IMR-90 (cell line): ENCODE results near the gene ABTB1. TPM values are rescaled to one million over a fixed set of nuclear protein-coding genes. Genes with fewer than 3 reads are reported as not detected.

Experiments used
- ATAC-seq: fragments of 200-7000 bp; cut with Tn5 transposase; 2 replicates; pipeline ENCODE4 v1.9.1; 2020; ENCODE audit warnings: low read depth, mild to moderate bottlenecking, moderate library complexity
- BruUV-seq: library from RNA; stranded (reverse); fragments of 400-500 nt; replicated peaks from 2 replicates; lab custom pipeline; 2021; lab: Mats Ljungman, UMichigan
- CTCF ChIA-PET: fragments of 300-600 bp; formaldehyde crosslinking; extraction: SDS; loops from one replicate; lab custom pipeline; 2021; ENCODE audit warnings: antibody characterized with exemption; lab: Yijun Ruan, JAX
- POLR2A ChIA-PET: fragments of 300-600 bp; sonication (Branson Sonifier 250); formaldehyde crosslinking; loops from one replicate; lab custom pipeline; 2022; ENCODE audit warnings: antibody characterized with exemption; ENCODE audit not compliant: unreplicated experiment; lab: Charles Lee
- DNase-seq: peaks from one replicate; pipeline ENCODE4 v3.0.0; 2013
- H2AFZ ChIP-seq: replicated peaks from 2 replicates; pipeline ENCODE3; 2013; ENCODE audit warnings: low read length, mild to moderate bottlenecking; ENCODE audit not compliant: poor library complexity
- H2AK5ac ChIP-seq: 2 replicates; pipeline ENCODE4 v1.6.1; 2013; ENCODE audit warnings: low read depth, low read length, inconsistent platforms
- H2AK9ac ChIP-seq: replicated peaks from 2 replicates; pipeline ENCODE3; 2013; ENCODE audit warnings: mild to moderate bottlenecking, low read depth, low read length, moderate library complexity; ENCODE audit not compliant: poor library complexity
- H2BK120ac ChIP-seq: 2 replicates; pipeline ENCODE4 v1.6.1; 2013; ENCODE audit warnings: low read depth, low read length, inconsistent platforms
- H2BK15ac ChIP-seq: 3 replicates; pipeline ENCODE4 v1.6.1; 2013; ENCODE audit warnings: low read depth, low read length, inconsistent platforms
- H2BK20ac ChIP-seq: 2 replicates; pipeline ENCODE4 v1.6.1; 2013; ENCODE audit warnings: low read depth, mild to moderate bottlenecking, inconsistent platforms, low read length, moderate library complexity
- H2BK5ac ChIP-seq: 2 replicates; pipeline ENCODE4 v1.6.1; 2013; ENCODE audit warnings: mild to moderate bottlenecking, low read depth, low read length, inconsistent platforms; ENCODE audit not compliant: poor library complexity, severe bottlenecking
- H3K14ac ChIP-seq: replicated peaks from 2 replicates; pipeline ENCODE4 v1.6.1; 2013; ENCODE audit warnings: low read depth, low read length, inconsistent platforms
- H3K18ac ChIP-seq: 2 replicates; pipeline ENCODE4 v1.6.1; 2013; ENCODE audit warnings: low read depth, low read length, control low read depth
- H3K23ac ChIP-seq: 2 replicates; pipeline ENCODE4 v1.6.1; 2013; ENCODE audit warnings: low read depth, low read length, inconsistent platforms
- H3K27ac ChIP-seq: 2 replicates; pipeline ENCODE4 v1.5.1; 2013; ENCODE audit warnings: mild to moderate bottlenecking, control low read depth, low read length; ENCODE audit not compliant: insufficient read depth
- H3K27me3 ChIP-seq: 2 replicates; pipeline ENCODE4 v1.6.1; 2013; ENCODE audit warnings: low read length; ENCODE audit not compliant: control insufficient read depth, insufficient read depth
- H3K36me3 ChIP-seq: 2 replicates; pipeline ENCODE4 v1.6.1; 2013; ENCODE audit warnings: low read length, mixed read lengths; ENCODE audit not compliant: control insufficient read depth, insufficient read depth
- H3K4ac ChIP-seq: 2 replicates; pipeline ENCODE4 v1.6.1; 2013; ENCODE audit warnings: low read depth, low read length, inconsistent platforms
- H3K4me1 ChIP-seq: 2 replicates; pipeline ENCODE4 v1.6.1; 2013; ENCODE audit warnings: low read length, mixed read lengths; ENCODE audit not compliant: control insufficient read depth, insufficient read depth
- H3K4me2 ChIP-seq: 2 replicates; pipeline ENCODE4 v1.6.1; 2013; ENCODE audit warnings: low read depth, mild to moderate bottlenecking, control low read depth, low read length, moderate library complexity
- H3K4me3 ChIP-seq: 2 replicates; pipeline ENCODE4 v1.5.1; 2013; ENCODE audit warnings: low read depth, mild to moderate bottlenecking, control low read depth, low read length, moderate library complexity; ENCODE audit not compliant: insufficient read depth
- H3K56ac ChIP-seq: 2 replicates; pipeline ENCODE4 v1.6.1; 2013; ENCODE audit warnings: low read length, inconsistent platforms; ENCODE audit not compliant: insufficient read depth; ENCODE audit errors: extremely low read depth
- H3K79me1 ChIP-seq, 2 experiments: 2 replicates each; pipeline ENCODE4 v1.6.1; 2013; ENCODE audit warnings: low read length in 2 of 2, inconsistent platforms in 1 of 2, low read depth in 1 of 2
- H3K9ac ChIP-seq: 2 replicates; pipeline ENCODE4 v1.6.1; 2013; ENCODE audit warnings: low read depth, low read length, control low read depth
- H3K9me1 ChIP-seq: 2 replicates; pipeline ENCODE4 v1.6.1; 2013; ENCODE audit warnings: low read length, inconsistent platforms; ENCODE audit not compliant: insufficient read depth
- H3K9me3 ChIP-seq: 2 replicates; pipeline ENCODE4 v1.6.1; 2013; ENCODE audit warnings: low read length; ENCODE audit not compliant: control insufficient read depth, insufficient read depth
- H4K20me1 ChIP-seq: 2 replicates; pipeline ENCODE4 v1.6.1; 2013; ENCODE audit warnings: low read length, inconsistent platforms; ENCODE audit not compliant: insufficient read depth
- H4K5ac ChIP-seq: 2 replicates; pipeline ENCODE4 v1.6.1; 2013; ENCODE audit warnings: mild to moderate bottlenecking, low read depth, low read length, control low read depth
- H4K8ac ChIP-seq, 2 experiments: 2 replicates each; pipeline ENCODE4 v1.6.1; 2013; ENCODE audit warnings: low read depth in 2 of 2, low read length in 2 of 2, control low read depth in 1 of 2, inconsistent platforms in 1 of 2
- H4K91ac ChIP-seq: 2 replicates; pipeline ENCODE4 v1.6.1; 2013; ENCODE audit warnings: low read depth, low read length, inconsistent platforms; ENCODE audit not compliant: insufficient read depth
- BHLHE40 ChIP-seq: fragments of 150-350 bp; IDR thresholded peaks from 2 replicates; pipeline ENCODE4 v1.6.1; 2016; ENCODE audit warnings: mild to moderate bottlenecking, low read depth, low read length
- CHD1 ChIP-seq: IDR thresholded peaks from 2 replicates; pipeline ENCODE4 v1.6.1; 2012; ENCODE audit warnings: low read depth, low read length, improper control_type of control experiment
- CTCF ChIP-seq: conservative IDR thresholded peaks from 2 replicates; pipeline ENCODE4 v1.5.1; 2012; ENCODE audit warnings: mild to moderate bottlenecking, low read depth, low read length, improper control_type of control experiment
- FOS ChIP-seq: fragments of 150-350 bp; IDR thresholded peaks from 2 replicates; pipeline ENCODE4 v1.6.1; 2016; ENCODE audit warnings: low read depth, low read length
- MAFK ChIP-seq: IDR thresholded peaks from 2 replicates; pipeline ENCODE4 v1.6.1; 2012; ENCODE audit warnings: low read depth, low read length, improper control_type of control experiment
- MAZ ChIP-seq: IDR thresholded peaks from 2 replicates; pipeline ENCODE4 v1.6.1; 2012; ENCODE audit warnings: low read depth, mild to moderate bottlenecking, low read length, improper control_type of control experiment, moderate library complexity, borderline replicate concordance
- MXI1 ChIP-seq: IDR thresholded peaks from 2 replicates; pipeline ENCODE4 v1.6.1; 2012; ENCODE audit warnings: low read depth, mild to moderate bottlenecking, low read length, moderate library complexity, borderline replicate concordance
- NFE2L2 ChIP-seq: fragments of 150-350 bp; IDR thresholded peaks from 2 replicates; pipeline ENCODE4 v1.6.1; 2016; ENCODE audit warnings: low read depth, mild to moderate bottlenecking, low read length
- POLR2A ChIP-seq: IDR thresholded peaks from 2 replicates; pipeline ENCODE4 v1.6.1; 2012; ENCODE audit warnings: mild to moderate bottlenecking, low read depth, low read length
- RAD21 ChIP-seq: IDR thresholded peaks from 2 replicates; pipeline ENCODE4 v1.6.1; 2012; ENCODE audit warnings: low read length, improper control_type of control experiment
- RCOR1 ChIP-seq: IDR thresholded peaks from 2 replicates; pipeline ENCODE4 v1.6.1; 2012; ENCODE audit warnings: mild to moderate bottlenecking, low read length, improper control_type of control experiment; ENCODE audit not compliant: insufficient replicate concordance
- RFX5 ChIP-seq: IDR thresholded peaks from 2 replicates; pipeline ENCODE4 v1.8.0; 2012; ENCODE audit warnings: low read depth, mild to moderate bottlenecking, low read length, moderate library complexity
- SMC3 ChIP-seq: fragments of 150-350 bp; IDR thresholded peaks from 2 replicates; pipeline ENCODE4 v1.6.1; 2016; ENCODE audit warnings: low read depth, mild to moderate bottlenecking, antibody characterized with exemption, low read length, moderate library complexity
- WGBS, 2 experiments: methylation state at CpG; one replicate each; pipeline versions ENCODE4 v1.1.5 to v1.1.7; 2013; ENCODE audit warnings: missing lambda C conversion rate in 2 of 2; ENCODE audit not compliant: insufficient read length in 1 of 2; ENCODE audit errors: extremely low coverage in 2 of 2; 5-methylcytosine and 5-hydroxymethylcytosine counted together
- dilution Hi-C: fragments of 300-500 bp; cut with HindIII; formaldehyde crosslinking; loops from one replicate; pipeline ENCODE4 v1.14.3; 2018; ENCODE audit warnings: low sequenced_read_pairs; ENCODE audit not compliant: unreplicated experiment
- in situ Hi-C: fragments of 300-500 bp; cut with MboI; formaldehyde crosslinking; loops from 3 replicates; pipeline ENCODE4 v1.14.3; 2019; ENCODE audit warnings: low sequenced_read_pairs, inconsistent platforms, mixed read lengths
- intact Hi-C: fragments of 100-400 bp; cut with micrococcal nuclease; formaldehyde crosslinking; loops from 2 replicates; pipeline ENCODE4 v1.10.0; 2022
- polyA plus RNA-seq, 3 experiments: library from polyadenylated mRNA; depleted of rRNA; stranded (reverse); fragments of >200 nt; gene quantifications; 2 replicates each; pipeline ENCODE4 v1.2.3, GENCODE V29; 2012; ENCODE audit warnings: low replicate concordance in 1 of 3
- total RNA-seq: library from RNA; depleted of rRNA; stranded (reverse); fragments of >200 nt; gene quantifications from 2 replicates; pipeline ENCODE4 v1.2.3, GENCODE V29; 2012
- TF ChIP-seq, protein P1 (sequence below): fragments of 150-350 bp; IDR thresholded peaks from 2 replicates; pipeline ENCODE4 v1.6.1; 2016; ENCODE audit warnings: low read depth, mild to moderate bottlenecking, low read length, moderate library complexity, borderline replicate concordance

ABTB1 gene
- total and polyA plus RNA-seq, 2 of the 4 experiments (the other 2 are of a cell fraction) = 3.2 to 23.0 TPM

DNA sequence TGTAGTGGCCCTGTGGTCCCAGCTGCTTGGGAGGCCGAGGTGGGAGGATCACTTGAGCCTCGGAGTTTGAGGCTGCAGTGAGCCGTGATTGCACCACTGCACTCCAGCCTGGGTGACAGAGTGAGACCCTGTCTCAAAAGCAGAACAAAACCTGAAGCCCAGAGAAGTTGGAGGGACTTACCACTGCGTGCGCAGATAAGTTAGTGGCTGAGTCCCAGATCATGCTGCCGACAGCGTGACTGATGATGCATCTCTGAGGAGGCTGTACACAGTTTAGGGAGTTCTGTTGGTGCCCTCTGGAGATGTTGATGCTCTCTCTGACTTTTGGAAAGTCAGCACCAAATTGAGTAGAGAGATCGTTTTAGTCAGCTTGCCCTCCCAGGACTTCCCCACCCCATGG lies 15.8 kb upstream of the ABTB1 start:
- H3K56ac ChIP-seq = no peak overlapping the region
- no peak overlapping the region for H3K4me2 ChIP-seq
- H4K91ac ChIP-seq = no peak overlapping the region; the same call in 1 of the 2 replicates
- peaks cover 10% of the 10 kb centered on the region for H3K4me1 ChIP-seq
- ChIA-PET POLR2A (no interaction called here), CTCF (interaction anchor here (0.7 kb wide), 1 partner anchor 111 kb away, joined by 3 read pairs; no protein-coding TSS in a partner anchor)
- H3K4ac ChIP-seq = no peak overlapping the region
- no peak overlapping the region for H4K5ac ChIP-seq
- H3K4me3 ChIP-seq = no peak overlapping the region
- in situ Hi-C loops = loop anchor here (10.0 kb wide), 1 partner anchor 308 kb away; no protein-coding TSS in a partner anchor
- DNase-seq (no peak), ATAC-seq (no peak)
- BruUV-seq = no TSS peak
- no peak overlapping the region for H2BK15ac ChIP-seq
- no peak overlapping the region for H2BK20ac ChIP-seq
- no peak overlapping the region for H2BK5ac ChIP-seq
- H3K9ac ChIP-seq = no peak overlapping the region
- H4K8ac ChIP-seq = no peak overlapping the region
- no peak overlapping the region for H3K27ac ChIP-seq
- H3K9me1 ChIP-seq = no peaks in the 10 kb centered on the region; the same call in 1 of the 2 replicates
- H3K9me3 ChIP-seq = no peaks in the 10 kb centered on the region
- no peak overlapping the region for H3K14ac ChIP-seq
- dilution Hi-C loops = no loop called here
- intact Hi-C loops = no loop called here
- H3K18ac ChIP-seq = no peak overlapping the region
- H2BK120ac ChIP-seq = no peak overlapping the region
- no peak overlapping the region for H2AK5ac ChIP-seq
- no peak overlapping the region for H3K23ac ChIP-seq
- no peaks in the 10 kb centered on the region; the same call in 1 of the 2 replicates for H3K27me3 ChIP-seq
- no peak overlapping the region for H2AFZ ChIP-seq
- 97% methylated on average over 5 of the region's 8 CpGs; no CpG with 5 or more reads in 1 of the 2 experiments for WGBS, 2 experiments
- H2AK9ac ChIP-seq = no peak overlapping the region
- no peaks in the 10 kb centered on the region; the same call in 1 of the 2 replicates for H4K20me1 ChIP-seq
- TF ChIP-seq FOS (no peak), SMC3 (no peak), NFE2L2 (no peak), RAD21 (no peak), RCOR1 (no peak), CTCF (no peak), MAZ (no peak), BHLHE40 (no peak), RFX5 (no peak), CHD1 (no peak), MXI1 (no peak), POLR2A (no peak), MAFK (no peak)
- TF ChIP-seq, protein P1, sequence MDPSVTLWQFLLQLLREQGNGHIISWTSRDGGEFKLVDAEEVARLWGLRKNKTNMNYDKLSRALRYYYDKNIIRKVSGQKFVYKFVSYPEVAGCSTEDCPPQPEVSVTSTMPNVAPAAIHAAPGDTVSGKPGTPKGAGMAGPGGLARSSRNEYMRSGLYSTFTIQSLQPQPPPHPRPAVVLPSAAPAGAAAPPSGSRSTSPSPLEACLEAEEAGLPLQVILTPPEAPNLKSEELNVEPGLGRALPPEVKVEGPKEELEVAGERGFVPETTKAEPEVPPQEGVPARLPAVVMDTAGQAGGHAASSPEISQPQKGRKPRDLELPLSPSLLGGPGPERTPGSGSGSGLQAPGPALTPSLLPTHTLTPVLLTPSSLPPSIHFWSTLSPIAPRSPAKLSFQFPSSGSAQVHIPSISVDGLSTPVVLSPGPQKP = no peak
- no peaks in the 10 kb centered on the region for H3K36me3 ChIP-seq
- H3K79me1 ChIP-seq = no peaks in the 10 kb centered on the region
